ENCODE data around the gene MNT.

Gene MNT

DNA sequence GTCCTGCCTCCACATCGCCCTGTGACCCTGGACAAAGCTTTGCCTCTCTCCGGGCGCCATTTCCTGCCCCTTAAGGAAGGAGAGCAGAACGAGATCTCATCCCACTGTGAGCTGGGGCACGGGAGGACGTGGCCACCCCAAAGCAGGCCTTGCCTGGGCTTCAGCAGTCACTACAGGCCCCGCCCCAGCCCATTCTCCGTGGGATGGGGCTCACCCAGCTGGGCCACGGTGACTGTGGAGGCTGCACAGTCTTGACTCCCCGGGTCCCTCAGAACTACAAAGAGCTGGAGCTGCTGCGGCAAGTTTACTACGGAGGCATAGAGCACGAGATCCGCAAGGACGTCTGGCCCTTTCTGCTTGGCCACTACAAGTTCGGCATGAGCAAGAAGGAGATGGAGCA is 28.2 kb downstream of the MNT start:
- no peaks in the 10 kb centered on the region for H3K27me3 ChIP-seq (replicated peaks; ENCODE audit: control insufficient read depth, insufficient read depth, low read length, poor library complexity, severe bottlenecking)
- H3K4me1 ChIP-seq (ENCODE audit: control insufficient read depth, insufficient read depth, low read length, poor library complexity, severe bottlenecking): no peaks in the 10 kb centered on the region
- no peak for DNase-seq
- H3K9me3 ChIP-seq (ENCODE audit: control insufficient read depth, low read length): no peaks in the 10 kb centered on the region
- no peak overlapping the region for H3K27ac ChIP-seq (ENCODE audit: insufficient read depth, low read length, poor library complexity, severe bottlenecking)
- H3K4me3 ChIP-seq (ENCODE audit: insufficient read depth, low read depth, low read length, poor library complexity, severe bottlenecking): no peak overlapping the region
- H3K36me3 ChIP-seq (ENCODE audit: control insufficient read depth, insufficient read depth, low read length): peaks cover 27% of the 10 kb centered on the region

DNA sequence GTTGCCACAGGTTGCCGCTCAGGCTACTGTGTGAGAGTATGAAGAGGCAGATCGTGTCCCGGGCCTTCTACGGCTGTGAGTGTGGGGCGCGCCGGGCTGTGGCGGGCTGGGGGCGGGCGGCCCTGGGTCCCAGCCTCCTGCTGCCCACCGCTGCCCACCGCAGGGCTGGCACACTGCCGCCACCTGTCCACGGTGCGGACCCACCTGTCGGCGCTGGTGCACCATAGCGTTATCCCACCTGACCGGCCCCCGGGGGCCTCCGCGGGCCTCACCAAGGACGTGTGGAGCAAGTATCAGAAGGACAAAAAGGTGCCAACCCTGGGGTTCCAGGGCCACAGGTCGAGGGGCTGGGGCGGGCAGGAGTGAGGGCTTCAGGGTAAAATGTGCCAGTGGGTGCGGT is 28.7 kb downstream of the MNT start:
- Histone ChIP-seq H3K9me3 (ENCODE audit: control insufficient read depth, low read length) (no peaks in the 10 kb centered on the region), H3K27ac (ENCODE audit: insufficient read depth, low read length, poor library complexity, severe bottlenecking) (no peak overlapping the region), H3K27me3 (replicated peaks; ENCODE audit: control insufficient read depth, insufficient read depth, low read length, poor library complexity, severe bottlenecking) (no peaks in the 10 kb centered on the region), H3K4me3 (ENCODE audit: insufficient read depth, low read depth, low read length, poor library complexity, severe bottlenecking) (no peak overlapping the region), H3K36me3 (ENCODE audit: control insufficient read depth, insufficient read depth, low read length) (peaks cover 27% of the 10 kb centered on the region), H3K4me1 (ENCODE audit: control insufficient read depth, insufficient read depth, low read length, poor library complexity, severe bottlenecking) (no peaks in the 10 kb centered on the region)
- DNase-seq: no peak

DNA sequence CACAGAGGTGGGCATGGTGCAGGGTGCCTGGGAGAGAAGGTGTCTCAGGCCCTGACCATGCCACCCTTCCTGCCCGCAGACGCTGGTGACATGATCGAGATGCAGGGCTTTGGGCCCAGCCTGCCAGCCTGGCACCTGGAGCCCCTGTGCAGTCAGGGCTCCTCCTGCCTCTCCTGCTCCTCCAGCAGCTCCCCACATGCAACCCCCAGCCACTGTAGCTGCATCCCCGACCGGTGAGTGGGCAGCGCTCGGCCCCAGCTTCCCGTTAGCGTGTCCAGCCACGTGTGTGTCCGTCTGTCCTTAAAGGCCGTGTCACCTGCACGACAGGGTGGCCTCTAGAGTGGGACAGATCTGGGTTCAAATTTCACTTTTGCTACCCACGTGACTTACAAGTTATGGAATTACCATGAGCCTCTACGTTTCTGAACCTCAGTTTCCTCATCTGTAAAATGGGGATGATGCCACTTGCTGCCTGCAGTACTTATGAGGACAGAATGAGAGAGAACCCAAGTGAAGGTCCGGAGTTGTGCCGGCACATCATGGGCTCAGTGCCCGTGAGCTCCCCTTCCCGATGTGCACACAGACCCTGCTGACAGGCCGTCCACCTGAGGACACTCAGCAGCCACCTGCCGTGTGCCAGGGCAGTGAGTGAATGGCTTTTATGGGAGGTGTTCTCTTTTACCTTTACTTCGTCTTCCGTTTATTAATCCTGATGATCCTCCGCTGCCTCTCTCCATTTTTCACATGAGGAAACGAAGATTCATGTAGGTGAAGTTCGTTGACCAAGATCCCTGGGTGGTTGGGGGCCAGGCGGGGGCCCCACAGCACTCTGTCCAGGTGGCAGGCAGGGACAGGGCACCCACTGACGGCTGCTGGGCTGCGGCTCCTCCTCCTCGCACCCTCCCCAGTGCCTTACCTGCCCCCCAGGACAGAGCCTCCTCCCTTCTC is 29.4 kb downstream of the MNT start:
- Histone ChIP-seq H3K9me3 (ENCODE audit: control insufficient read depth, low read length) (no peaks in the 10 kb centered on the region), H3K4me1 (ENCODE audit: control insufficient read depth, insufficient read depth, low read length, poor library complexity, severe bottlenecking) (no peaks in the 10 kb centered on the region), H3K27me3 (replicated peaks; ENCODE audit: control insufficient read depth, insufficient read depth, low read length, poor library complexity, severe bottlenecking) (no peaks in the 10 kb centered on the region), H3K36me3 (ENCODE audit: control insufficient read depth, insufficient read depth, low read length) (peaks cover 28% of the 10 kb centered on the region), H3K4me3 (ENCODE audit: insufficient read depth, low read depth, low read length, poor library complexity, severe bottlenecking) (no peak overlapping the region), H3K27ac (ENCODE audit: insufficient read depth, low read length, poor library complexity, severe bottlenecking) (no peak overlapping the region)
- DNase-seq: no peak

DNA sequence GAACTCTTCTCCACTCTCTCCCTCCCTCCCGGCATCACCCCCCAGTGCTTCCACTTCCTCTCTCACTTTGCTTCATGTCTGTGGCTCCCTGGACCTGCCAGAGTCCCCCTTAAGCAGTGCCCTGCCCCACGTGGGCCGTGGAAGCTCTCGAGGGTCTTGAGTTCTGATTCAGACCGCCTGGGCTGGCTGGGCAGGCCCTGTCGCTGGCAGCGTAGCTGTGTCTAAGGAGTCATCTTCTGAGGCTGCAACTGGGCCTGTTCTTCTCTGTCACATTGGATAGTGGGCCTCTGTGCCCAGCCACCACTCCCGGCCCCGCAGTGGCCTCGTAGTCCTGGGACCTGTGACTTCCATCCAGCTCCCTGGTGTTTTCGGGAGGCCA is 30.7 kb downstream of the MNT start:
- Histone ChIP-seq H3K9me3 (ENCODE audit: control insufficient read depth, low read length) (no peaks in the 10 kb centered on the region), H3K27me3 (replicated peaks; ENCODE audit: control insufficient read depth, insufficient read depth, low read length, poor library complexity, severe bottlenecking) (no peaks in the 10 kb centered on the region), H3K27ac (ENCODE audit: insufficient read depth, low read length, poor library complexity, severe bottlenecking) (no peak overlapping the region), H3K4me1 (ENCODE audit: control insufficient read depth, insufficient read depth, low read length, poor library complexity, severe bottlenecking) (no peaks in the 10 kb centered on the region), H3K36me3 (ENCODE audit: control insufficient read depth, insufficient read depth, low read length) (peaks cover 27% of the 10 kb centered on the region), H3K4me3 (ENCODE audit: insufficient read depth, low read depth, low read length, poor library complexity, severe bottlenecking) (no peak overlapping the region)
- DNase-seq: no peak

DNA sequence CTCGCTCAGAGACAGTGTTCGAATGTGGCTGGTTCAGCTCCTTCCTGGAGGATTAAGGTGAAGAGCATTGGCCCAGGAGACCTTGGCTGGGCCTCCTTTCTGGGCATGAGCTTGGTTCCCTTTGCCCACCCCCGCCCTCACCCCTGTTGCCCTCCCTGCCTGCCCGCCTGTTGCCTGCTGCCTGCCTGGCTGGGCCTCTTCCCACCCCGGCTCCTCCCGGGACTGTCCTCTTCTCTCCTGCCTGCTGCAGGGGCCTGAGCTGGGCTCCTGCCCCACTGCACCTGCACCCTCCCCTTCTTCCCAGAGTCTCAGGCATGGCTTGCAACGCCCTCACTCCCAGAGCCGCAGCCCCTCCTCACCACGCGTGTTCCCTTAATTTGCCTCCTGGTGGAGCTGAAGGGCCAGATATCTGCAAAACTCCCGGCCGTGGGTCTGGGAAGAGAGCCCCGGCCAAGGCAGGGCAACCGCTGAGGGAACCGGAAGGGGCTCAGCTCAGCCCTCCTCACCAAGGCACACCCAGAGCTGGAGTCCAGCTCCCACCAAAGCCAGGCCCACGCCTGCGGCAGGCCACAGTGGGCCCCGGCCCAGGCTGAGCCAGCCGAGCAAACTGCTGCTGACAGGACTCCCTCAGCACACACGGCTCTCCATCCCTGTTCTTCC is 31.2 kb downstream of the MNT start:
- H3K9me3 ChIP-seq (ENCODE audit: control insufficient read depth, low read length): no peaks in the 10 kb centered on the region
- no peak for DNase-seq
- no peaks in the 10 kb centered on the region for H3K4me1 ChIP-seq (ENCODE audit: control insufficient read depth, insufficient read depth, low read length, poor library complexity, severe bottlenecking)
- no peaks in the 10 kb centered on the region for H3K27me3 ChIP-seq (replicated peaks; ENCODE audit: control insufficient read depth, insufficient read depth, low read length, poor library complexity, severe bottlenecking)
- H3K36me3 ChIP-seq (ENCODE audit: control insufficient read depth, insufficient read depth, low read length): peaks cover 32% of the 10 kb centered on the region
- H3K4me3 ChIP-seq (ENCODE audit: insufficient read depth, low read depth, low read length, poor library complexity, severe bottlenecking): no peak overlapping the region
- no peak overlapping the region for H3K27ac ChIP-seq (ENCODE audit: insufficient read depth, low read length, poor library complexity, severe bottlenecking)

DNA sequence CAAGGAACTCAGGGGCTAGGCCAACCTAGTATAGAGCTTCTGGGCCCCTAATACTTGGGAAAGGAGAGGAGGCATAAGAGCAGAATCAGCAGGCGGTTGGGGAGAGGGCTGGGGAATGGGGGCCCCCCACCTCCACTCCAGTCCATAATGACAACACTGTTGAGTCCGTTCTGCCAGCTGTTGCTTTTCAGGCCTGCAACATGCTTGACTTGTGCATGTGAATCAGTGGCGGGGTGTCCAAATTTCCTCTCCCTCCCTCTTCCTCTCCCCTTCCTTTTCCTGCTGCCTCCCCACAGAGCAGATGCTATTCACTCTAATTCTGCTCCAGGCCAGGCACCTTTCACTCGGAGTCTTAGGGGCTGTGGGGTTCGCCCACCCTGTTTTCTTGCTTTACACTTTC is 31.8 kb downstream of the MNT start:
- Histone ChIP-seq H3K36me3 (ENCODE audit: control insufficient read depth, insufficient read depth, low read length) (peaks cover 38% of the 10 kb centered on the region), H3K27ac (ENCODE audit: insufficient read depth, low read length, poor library complexity, severe bottlenecking) (no peak overlapping the region), H3K4me3 (ENCODE audit: insufficient read depth, low read depth, low read length, poor library complexity, severe bottlenecking) (no peak overlapping the region), H3K9me3 (ENCODE audit: control insufficient read depth, low read length) (no peaks in the 10 kb centered on the region), H3K27me3 (replicated peaks; ENCODE audit: control insufficient read depth, insufficient read depth, low read length, poor library complexity, severe bottlenecking) (no peaks in the 10 kb centered on the region), H3K4me1 (ENCODE audit: control insufficient read depth, insufficient read depth, low read length, poor library complexity, severe bottlenecking) (no peaks in the 10 kb centered on the region)
- DNase-seq: no peak

DNA sequence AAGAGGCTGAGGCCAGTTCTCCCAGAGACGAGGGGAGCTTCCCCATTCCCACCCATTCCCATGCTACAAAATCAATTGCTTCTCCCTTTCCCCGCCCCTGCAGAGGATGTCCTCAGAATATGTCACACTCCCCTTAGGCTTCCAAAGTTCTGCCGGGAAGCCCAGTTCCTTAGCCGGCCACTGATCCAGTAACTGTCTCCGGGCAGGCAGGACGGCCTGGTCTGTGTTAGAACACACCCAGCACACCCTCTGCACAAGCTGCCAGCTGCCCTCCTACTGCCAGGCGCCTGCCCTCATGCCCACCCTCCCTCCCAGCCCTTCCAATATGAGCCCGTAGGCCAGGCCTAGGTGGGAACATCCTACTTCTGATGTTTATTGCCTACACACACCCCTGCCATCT is 32.5 kb downstream of the MNT start:
- H3K27me3 ChIP-seq (replicated peaks; ENCODE audit: control insufficient read depth, insufficient read depth, low read length, poor library complexity, severe bottlenecking): no peaks in the 10 kb centered on the region
- H3K4me1 ChIP-seq (ENCODE audit: control insufficient read depth, insufficient read depth, low read length, poor library complexity, severe bottlenecking): no peaks in the 10 kb centered on the region
- H3K9me3 ChIP-seq (ENCODE audit: control insufficient read depth, low read length): no peaks in the 10 kb centered on the region
- no peak for DNase-seq
- peaks cover 41% of the 10 kb centered on the region for H3K36me3 ChIP-seq (ENCODE audit: control insufficient read depth, insufficient read depth, low read length)
- no peak overlapping the region for H3K27ac ChIP-seq (ENCODE audit: insufficient read depth, low read length, poor library complexity, severe bottlenecking)
- no peak overlapping the region for H3K4me3 ChIP-seq (ENCODE audit: insufficient read depth, low read depth, low read length, poor library complexity, severe bottlenecking)

DNA sequence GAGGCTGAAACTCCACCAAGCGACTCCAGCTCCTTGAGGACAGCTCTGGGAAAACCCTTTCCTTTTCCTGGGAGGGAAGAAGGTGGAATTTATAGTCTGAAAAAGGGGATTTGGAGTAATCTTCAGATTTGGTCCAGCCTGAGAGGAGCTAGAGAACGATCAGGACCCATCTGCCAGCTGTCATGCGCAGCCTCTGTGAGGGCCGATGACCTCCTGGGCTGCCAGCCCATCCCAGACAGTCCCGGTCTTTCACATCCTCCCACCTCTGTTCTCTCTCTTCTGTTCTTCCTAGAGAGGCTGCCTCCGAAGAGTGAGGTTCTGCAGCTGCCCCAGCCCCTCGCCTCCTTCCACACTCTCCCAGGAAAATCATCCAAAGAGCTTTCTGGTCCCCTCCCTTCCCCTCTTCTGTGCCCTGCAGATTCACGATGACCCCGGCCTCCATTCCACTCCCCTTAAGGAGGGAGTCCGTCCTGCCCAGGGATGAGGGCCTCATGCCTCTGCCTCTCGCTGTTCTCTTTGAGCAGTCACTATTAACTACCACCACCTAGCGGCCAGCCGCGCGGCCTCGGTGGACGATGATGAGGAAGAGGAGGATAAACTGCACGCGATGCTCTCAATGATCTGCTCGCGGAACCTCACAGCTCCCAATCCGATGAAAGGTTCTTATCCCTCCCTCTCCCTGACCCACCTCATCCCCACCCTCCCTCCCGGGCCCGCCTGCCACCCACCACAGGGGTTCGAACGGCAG is 33.9 kb downstream of the MNT start:
- no peak for DNase-seq
- Histone ChIP-seq H3K4me1 (ENCODE audit: control insufficient read depth, insufficient read depth, low read length, poor library complexity, severe bottlenecking) (no peaks in the 10 kb centered on the region), H3K9me3 (ENCODE audit: control insufficient read depth, low read length) (no peaks in the 10 kb centered on the region), H3K4me3 (ENCODE audit: insufficient read depth, low read depth, low read length, poor library complexity, severe bottlenecking) (no peak overlapping the region), H3K27ac (ENCODE audit: insufficient read depth, low read length, poor library complexity, severe bottlenecking) (no peak overlapping the region), H3K27me3 (replicated peaks; ENCODE audit: control insufficient read depth, insufficient read depth, low read length, poor library complexity, severe bottlenecking) (no peaks in the 10 kb centered on the region), H3K36me3 (ENCODE audit: control insufficient read depth, insufficient read depth, low read length) (peaks cover 41% of the 10 kb centered on the region)

DNA sequence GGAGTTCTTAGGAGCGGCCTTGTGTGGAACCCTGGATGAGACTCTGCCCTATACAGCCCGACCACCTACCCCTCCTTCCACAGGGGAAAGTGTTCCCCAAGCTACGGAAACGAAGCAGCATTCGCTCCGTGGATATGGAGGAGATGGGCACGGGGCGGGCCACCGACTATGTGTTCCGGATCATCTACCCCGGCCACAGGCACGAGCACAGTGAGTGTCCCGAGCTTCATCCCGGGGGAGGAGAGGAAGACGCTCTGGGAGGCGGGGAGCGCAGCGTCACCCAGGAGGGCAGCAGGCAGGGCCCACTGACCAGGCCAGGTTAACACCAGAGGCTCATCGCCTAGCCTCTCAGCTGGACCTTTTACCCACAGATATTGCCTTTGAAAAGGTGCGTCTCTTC is 35.7 kb downstream of the MNT start:
- peaks cover 43% of the 10 kb centered on the region for H3K36me3 ChIP-seq (ENCODE audit: control insufficient read depth, insufficient read depth, low read length)
- no peak for DNase-seq
- H3K9me3 ChIP-seq (ENCODE audit: control insufficient read depth, low read length): no peaks in the 10 kb centered on the region
- no peak overlapping the region for H3K27ac ChIP-seq (ENCODE audit: insufficient read depth, low read length, poor library complexity, severe bottlenecking)
- H3K4me1 ChIP-seq (ENCODE audit: control insufficient read depth, insufficient read depth, low read length, poor library complexity, severe bottlenecking): no peaks in the 10 kb centered on the region
- H3K4me3 ChIP-seq (ENCODE audit: insufficient read depth, low read depth, low read length, poor library complexity, severe bottlenecking): no peak overlapping the region
- no peaks in the 10 kb centered on the region for H3K27me3 ChIP-seq (replicated peaks; ENCODE audit: control insufficient read depth, insufficient read depth, low read length, poor library complexity, severe bottlenecking)

DNA sequence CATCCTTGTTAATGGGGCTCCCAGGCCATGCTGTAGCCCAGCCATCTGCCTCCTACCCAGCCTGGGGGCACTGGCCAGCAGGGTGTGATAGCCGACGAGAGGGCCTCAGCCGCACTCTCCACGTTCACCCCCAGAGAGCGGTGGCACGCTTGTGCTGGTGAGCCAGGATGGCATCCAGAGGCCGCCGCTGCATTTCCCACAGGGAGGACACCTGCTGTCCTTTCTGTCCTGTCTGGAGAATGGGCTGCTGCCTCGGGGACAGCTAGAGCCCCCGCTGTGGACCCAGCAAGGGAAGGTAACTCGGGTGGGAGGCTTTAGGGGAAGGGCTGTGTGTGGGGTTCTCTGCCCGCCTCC is 36.1 kb downstream of the MNT start:
- H3K9me3 ChIP-seq (ENCODE audit: control insufficient read depth, low read length): no peaks in the 10 kb centered on the region
- no peak overlapping the region for H3K27ac ChIP-seq (ENCODE audit: insufficient read depth, low read length, poor library complexity, severe bottlenecking)
- H3K4me1 ChIP-seq (ENCODE audit: control insufficient read depth, insufficient read depth, low read length, poor library complexity, severe bottlenecking): no peaks in the 10 kb centered on the region
- H3K36me3 ChIP-seq (ENCODE audit: control insufficient read depth, insufficient read depth, low read length): peaks cover 43% of the 10 kb centered on the region
- no peak overlapping the region for H3K4me3 ChIP-seq (ENCODE audit: insufficient read depth, low read depth, low read length, poor library complexity, severe bottlenecking)
- no peaks in the 10 kb centered on the region for H3K27me3 ChIP-seq (replicated peaks; ENCODE audit: control insufficient read depth, insufficient read depth, low read length, poor library complexity, severe bottlenecking)
- no peak for DNase-seq
